ENCODE data around the gene MORC1.

The MORC1 gene

DNA sequence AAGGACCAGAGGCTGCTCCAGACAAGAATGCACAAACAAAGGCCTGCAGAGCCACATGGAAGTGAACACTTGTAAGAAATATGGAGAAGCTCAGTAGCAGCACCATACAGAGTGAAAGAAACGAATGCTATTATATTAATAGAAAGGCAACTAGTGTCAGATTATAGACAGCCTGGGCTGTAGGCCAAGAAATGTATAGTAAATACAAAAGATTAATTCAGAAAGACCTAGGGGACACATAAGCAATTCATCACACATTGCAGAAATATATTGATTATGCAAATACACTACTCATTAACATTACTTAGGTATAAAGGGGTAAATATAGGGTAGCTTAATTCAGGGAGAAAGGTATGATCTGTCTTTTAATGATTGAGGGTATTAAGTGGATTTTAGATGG is 94.8 kb downstream of the MORC1 start:
- Histone ChIP-seq H3K4ac (ENCODE audit: low read depth in 1 of 2, low read length in 2 of 2) (no peak overlapping the region), H2BK120ac (ENCODE audit: low read depth, low read length) (no peak overlapping the region), H3K27ac (ENCODE audit: low read length, poor library complexity, severe bottlenecking) (no peak overlapping the region), H4K91ac (ENCODE audit: low read length) (no peak overlapping the region), H2AK5ac (ENCODE audit: low read length, severe bottlenecking) (no peak overlapping the region), H2AFZ (ENCODE audit: low read depth, low read length) (no peak overlapping the region), H3K9ac (ENCODE audit: low read length) (no peak overlapping the region), H3K4me3 (ENCODE audit: insufficient read depth in 1 of 2, low read depth in 1 of 2, low read length in 2 of 2) (no peak overlapping the region), H4K8ac (ENCODE audit: low read length) (no peak overlapping the region), H3K14ac (ENCODE audit: low read length in 2 of 2) (no peak overlapping the region), H3K27me3 (ENCODE audit: control insufficient read depth in 1 of 2, insufficient read depth in 1 of 2, low read length in 2 of 2) (no peaks in the 10 kb centered on the region), H3K36me3 (ENCODE audit: control insufficient read depth in 1 of 2, insufficient read depth in 2 of 2, low read depth in 1 of 2, low read length in 2 of 2) (no peaks in the 10 kb centered on the region), H3K18ac (ENCODE audit: low read depth in 1 of 2, low read length in 2 of 2) (no peak overlapping the region), H2BK12ac (ENCODE audit: low read length in 2 of 2) (no peak overlapping the region), H3K23ac (ENCODE audit: low read length in 2 of 2) (no peak overlapping the region), H3K4me2 (ENCODE audit: low read length, poor library complexity, severe bottlenecking) (no peak overlapping the region), H2BK5ac (ENCODE audit: low read depth, low read length, poor library complexity, severe bottlenecking) (no peak overlapping the region), H3K9me3 (ENCODE audit: control insufficient read depth, low read length) (no peaks in the 10 kb centered on the region), H2BK15ac (ENCODE audit: low read depth, poor library complexity, severe bottlenecking) (no peak overlapping the region), H3K4me1 (ENCODE audit: control insufficient read depth, insufficient read depth, low read depth, low read length) (peaks cover 1% of the 10 kb centered on the region), H3K79me1 (replicated peaks; ENCODE audit: low read length, poor library complexity, severe bottlenecking) (no peaks in the 10 kb centered on the region)
- no peak for DNase-seq
- no CpG with 5 or more reads among the region's 1 CpG for WGBS

DNA sequence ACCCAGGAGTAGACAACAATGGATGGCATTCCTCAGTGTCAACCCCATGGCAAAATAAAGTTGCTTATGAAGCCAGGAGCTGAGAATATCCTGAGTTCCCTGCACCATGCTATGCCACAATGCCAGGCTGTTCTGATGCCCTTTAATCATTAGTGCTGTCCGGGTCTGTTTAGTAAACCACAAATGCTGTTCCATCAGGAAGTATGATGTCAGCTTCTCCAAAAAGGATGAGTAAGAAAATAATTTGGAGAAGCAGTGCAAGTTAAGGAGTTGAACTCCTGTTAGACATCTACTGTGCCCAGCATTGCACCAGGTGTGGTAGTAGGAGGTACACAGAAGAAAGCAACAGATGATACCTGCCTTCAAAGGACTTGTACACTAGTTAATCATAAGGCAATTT is 96.4 kb downstream of the MORC1 start:
- Histone ChIP-seq H3K23ac (ENCODE audit: low read length in 2 of 2) (no peak overlapping the region), H2AFZ (ENCODE audit: low read depth, low read length) (no peak overlapping the region), H3K18ac (ENCODE audit: low read depth in 1 of 2, low read length in 2 of 2) (no peak overlapping the region), H3K4ac (ENCODE audit: low read depth in 1 of 2, low read length in 2 of 2) (no peak overlapping the region), H4K91ac (ENCODE audit: low read length) (no peak overlapping the region), H3K14ac (ENCODE audit: low read length in 2 of 2) (no peak overlapping the region), H3K79me1 (replicated peaks; ENCODE audit: low read length, poor library complexity, severe bottlenecking) (no peaks in the 10 kb centered on the region), H2BK120ac (ENCODE audit: low read depth, low read length) (no peak overlapping the region), H3K27me3 (ENCODE audit: control insufficient read depth in 1 of 2, insufficient read depth in 1 of 2, low read length in 2 of 2) (no peaks in the 10 kb centered on the region), H2BK5ac (ENCODE audit: low read depth, low read length, poor library complexity, severe bottlenecking) (no peak overlapping the region), H4K8ac (ENCODE audit: low read length) (no peak overlapping the region), H3K27ac (ENCODE audit: low read length, poor library complexity, severe bottlenecking) (no peak overlapping the region), H2AK5ac (ENCODE audit: low read length, severe bottlenecking) (no peak overlapping the region), H3K9me3 (ENCODE audit: control insufficient read depth, low read length) (no peaks in the 10 kb centered on the region), H3K4me2 (ENCODE audit: low read length, poor library complexity, severe bottlenecking) (no peak overlapping the region), H3K4me3 (ENCODE audit: insufficient read depth in 1 of 2, low read depth in 1 of 2, low read length in 2 of 2) (no peak overlapping the region), H2BK15ac (ENCODE audit: low read depth, poor library complexity, severe bottlenecking) (no peak overlapping the region), H2BK12ac (ENCODE audit: low read length in 2 of 2) (no peak overlapping the region), H3K36me3 (ENCODE audit: control insufficient read depth in 1 of 2, insufficient read depth in 2 of 2, low read depth in 1 of 2, low read length in 2 of 2) (no peaks in the 10 kb centered on the region), H3K9ac (ENCODE audit: low read length) (no peak overlapping the region), H3K4me1 (ENCODE audit: control insufficient read depth, insufficient read depth, low read depth, low read length) (peaks cover 1% of the 10 kb centered on the region)
- DNase-seq: no peak
- WGBS: 38% methylated on average over 1 of the region's 1 CpG

DNA sequence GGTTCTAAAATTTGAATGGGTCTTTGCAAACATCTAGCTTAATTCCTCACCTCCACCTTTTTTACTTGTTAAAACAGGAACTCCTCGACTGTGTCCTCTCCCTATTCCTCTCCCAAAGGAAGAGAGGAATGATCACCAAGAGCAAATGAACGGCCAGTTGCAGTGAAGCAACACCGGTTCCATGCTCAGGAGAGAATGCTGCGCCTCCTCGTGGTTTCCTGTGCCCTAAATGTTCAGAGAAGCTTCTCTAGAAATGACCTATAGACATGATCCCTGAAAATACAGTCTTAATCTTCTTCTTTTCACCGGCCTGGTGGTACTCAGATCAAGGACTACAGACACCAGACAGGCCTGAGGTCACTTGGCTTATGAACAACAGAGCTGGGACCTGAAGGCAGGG is 99.1 kb downstream of the MORC1 start:
- 44% methylated on average over 6 of the region's 6 CpGs for WGBS
- Histone ChIP-seq H3K4me1 (ENCODE audit: control insufficient read depth, insufficient read depth, low read depth, low read length) (no peaks in the 10 kb centered on the region), H3K4me2 (ENCODE audit: low read length, poor library complexity, severe bottlenecking) (no peak overlapping the region), H2BK5ac (ENCODE audit: low read depth, low read length, poor library complexity, severe bottlenecking) (no peak overlapping the region), H3K9me3 (ENCODE audit: control insufficient read depth, low read length) (no peaks in the 10 kb centered on the region), H3K36me3 (ENCODE audit: control insufficient read depth in 1 of 2, insufficient read depth in 2 of 2, low read depth in 1 of 2, low read length in 2 of 2) (no peaks in the 10 kb centered on the region), H2BK15ac (ENCODE audit: low read depth, poor library complexity, severe bottlenecking) (no peak overlapping the region), H3K27me3 (ENCODE audit: control insufficient read depth in 1 of 2, insufficient read depth in 1 of 2, low read length in 2 of 2) (no peaks in the 10 kb centered on the region), H2BK120ac (ENCODE audit: low read depth, low read length) (no peak overlapping the region), H2AFZ (ENCODE audit: low read depth, low read length) (no peak overlapping the region), H2AK5ac (ENCODE audit: low read length, severe bottlenecking) (no peak overlapping the region), H3K23ac (ENCODE audit: low read length in 2 of 2) (no peak overlapping the region), H3K79me1 (replicated peaks; ENCODE audit: low read length, poor library complexity, severe bottlenecking) (no peaks in the 10 kb centered on the region), H4K8ac (ENCODE audit: low read length) (no peak overlapping the region), H3K27ac (ENCODE audit: low read length, poor library complexity, severe bottlenecking) (no peak overlapping the region), H2BK12ac (ENCODE audit: low read length in 2 of 2) (no peak overlapping the region), H3K9ac (ENCODE audit: low read length) (no peak overlapping the region), H3K14ac (ENCODE audit: low read length in 2 of 2) (no peak overlapping the region), H3K18ac (ENCODE audit: low read depth in 1 of 2, low read length in 2 of 2) (no peak overlapping the region), H3K4me3 (ENCODE audit: insufficient read depth in 1 of 2, low read depth in 1 of 2, low read length in 2 of 2) (no peak overlapping the region), H4K91ac (ENCODE audit: low read length) (no peak overlapping the region), H3K4ac (ENCODE audit: low read depth in 1 of 2, low read length in 2 of 2) (no peak overlapping the region)
- DNase-seq: peak; percentile 8

DNA sequence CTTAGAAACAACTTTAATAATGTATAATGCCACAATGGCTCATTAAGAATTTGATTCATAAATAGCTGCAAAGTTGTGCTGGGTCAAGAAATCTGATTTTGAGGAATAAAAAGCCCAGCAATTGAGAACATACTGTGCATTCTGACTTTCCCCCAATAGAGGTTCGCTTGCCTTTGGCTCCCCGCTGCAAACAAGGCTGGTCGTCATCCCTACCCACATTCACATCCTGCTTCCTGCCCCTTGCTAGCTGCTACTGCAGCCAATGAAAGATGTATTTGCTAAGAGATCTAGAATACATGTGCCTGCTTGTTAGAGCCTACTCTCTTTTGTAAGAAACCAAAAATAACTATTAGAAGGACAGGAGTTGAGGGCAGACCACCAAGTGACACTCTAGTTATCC is 112.5 kb downstream of the MORC1 start:
- 75% methylated on average over 3 of the region's 3 CpGs for WGBS
- no peak overlapping the region for H4K8ac ChIP-seq (ENCODE audit: low read length)
- no peak overlapping the region for H3K18ac ChIP-seq (ENCODE audit: low read depth in 1 of 2, low read length in 2 of 2)
- no peak overlapping the region for H4K91ac ChIP-seq (ENCODE audit: low read length)
- H3K9me3 ChIP-seq (ENCODE audit: control insufficient read depth, low read length): no peaks in the 10 kb centered on the region
- H3K36me3 ChIP-seq (ENCODE audit: control insufficient read depth in 1 of 2, insufficient read depth in 2 of 2, low read depth in 1 of 2, low read length in 2 of 2): no peaks in the 10 kb centered on the region
- no peak overlapping the region for H2AFZ ChIP-seq (ENCODE audit: low read depth, low read length)
- no peak overlapping the region for H2BK15ac ChIP-seq (ENCODE audit: low read depth, poor library complexity, severe bottlenecking)
- H3K4ac ChIP-seq (ENCODE audit: low read depth in 1 of 2, low read length in 2 of 2): no peak overlapping the region
- no peak for DNase-seq
- no peak overlapping the region for H2BK12ac ChIP-seq (ENCODE audit: low read length in 2 of 2)
- H3K4me1 ChIP-seq (ENCODE audit: control insufficient read depth, insufficient read depth, low read depth, low read length): no peaks in the 10 kb centered on the region
- H3K27me3 ChIP-seq (ENCODE audit: control insufficient read depth in 1 of 2, insufficient read depth in 1 of 2, low read length in 2 of 2): no peaks in the 10 kb centered on the region
- no peak overlapping the region for H2AK5ac ChIP-seq (ENCODE audit: low read length, severe bottlenecking)
- no peaks in the 10 kb centered on the region for H3K79me1 ChIP-seq (replicated peaks; ENCODE audit: low read length, poor library complexity, severe bottlenecking)
- no peak overlapping the region for H2BK120ac ChIP-seq (ENCODE audit: low read depth, low read length)
- no peak overlapping the region for H3K27ac ChIP-seq (ENCODE audit: low read length, poor library complexity, severe bottlenecking)
- no peak overlapping the region for H2BK5ac ChIP-seq (ENCODE audit: low read depth, low read length, poor library complexity, severe bottlenecking)
- no peak overlapping the region for H3K4me2 ChIP-seq (ENCODE audit: low read length, poor library complexity, severe bottlenecking)
- H3K14ac ChIP-seq (ENCODE audit: low read length in 2 of 2): no peak overlapping the region
- no peak overlapping the region for H3K23ac ChIP-seq (ENCODE audit: low read length in 2 of 2)
- no peak overlapping the region for H3K9ac ChIP-seq (ENCODE audit: low read length)
- H3K4me3 ChIP-seq (ENCODE audit: insufficient read depth in 1 of 2, low read depth in 1 of 2, low read length in 2 of 2): no peak overlapping the region
